Measurements from ENCODE around the gene CKAP2. TPM values are rescaled to one million over a fixed set of nuclear protein-coding genes. Genes with fewer than 3 reads are reported as not detected.
"Not testable (repeated sequence)": the region's sequence is repeated elsewhere in the genome, so short reads cannot be mapped to it uniquely, and the experiment has no call there.

The CKAP2 gene
- total RNA-seq, 1 experiment from 2014 or later = 32.3 TPM

DNA sequence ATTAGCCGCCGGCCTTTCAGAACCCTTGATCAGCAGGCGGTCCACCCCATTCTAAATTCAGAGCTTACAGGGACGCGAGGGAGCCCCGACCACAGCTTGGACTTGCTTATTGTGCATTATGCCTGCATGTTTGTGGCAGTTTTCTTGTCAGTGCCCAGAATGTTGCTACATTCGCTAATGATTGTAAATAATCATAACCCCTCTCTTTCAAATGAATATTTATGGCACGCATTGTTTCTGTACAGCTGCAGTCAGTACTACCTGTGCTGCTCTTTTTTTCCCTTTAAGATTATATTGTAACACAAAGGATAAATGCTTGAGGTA is 4.5 kb upstream of the CKAP2 start:
- no peak for DNase-seq (ENCODE audit: extremely low read depth, low read depth)

DNA sequence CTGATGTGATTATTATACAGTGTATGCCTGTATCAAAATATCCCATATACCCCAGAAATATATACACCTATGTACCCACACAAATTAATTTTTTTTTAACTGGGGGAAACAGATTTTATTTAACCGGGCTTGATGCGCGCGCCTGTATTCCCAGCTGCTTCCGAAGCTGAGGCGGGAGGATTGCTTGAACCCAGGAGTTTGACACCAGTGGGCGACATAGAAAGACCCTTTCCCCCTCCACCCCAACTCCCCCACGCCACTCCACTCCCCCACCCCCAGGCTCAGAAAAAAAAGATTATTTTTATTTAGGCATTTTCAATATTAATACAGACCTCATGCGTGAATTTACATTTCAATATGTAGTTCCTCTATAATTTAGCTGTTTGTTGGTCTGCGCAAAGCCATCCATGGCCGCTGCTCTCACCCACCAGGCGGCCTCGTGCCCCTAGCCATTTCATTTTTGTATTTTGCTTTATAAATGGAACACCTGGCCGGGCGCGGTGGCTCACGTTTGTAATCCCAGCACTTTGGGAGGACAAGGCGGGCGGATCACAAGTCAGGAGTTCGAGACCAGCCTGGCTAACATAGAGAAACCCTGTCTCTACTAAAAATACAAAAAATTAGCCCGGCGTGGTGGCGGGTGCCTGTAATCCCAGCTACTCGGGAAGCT is 4.0 kb upstream of the CKAP2 start:
- DNase-seq (ENCODE audit: extremely low read depth, low read depth) = no peak

GRCh38 chr13:52452470-52452869 is 2.8 kb upstream of the CKAP2 start:
- DNase-seq (ENCODE audit: extremely low read depth, low read depth) = no peak

DNA sequence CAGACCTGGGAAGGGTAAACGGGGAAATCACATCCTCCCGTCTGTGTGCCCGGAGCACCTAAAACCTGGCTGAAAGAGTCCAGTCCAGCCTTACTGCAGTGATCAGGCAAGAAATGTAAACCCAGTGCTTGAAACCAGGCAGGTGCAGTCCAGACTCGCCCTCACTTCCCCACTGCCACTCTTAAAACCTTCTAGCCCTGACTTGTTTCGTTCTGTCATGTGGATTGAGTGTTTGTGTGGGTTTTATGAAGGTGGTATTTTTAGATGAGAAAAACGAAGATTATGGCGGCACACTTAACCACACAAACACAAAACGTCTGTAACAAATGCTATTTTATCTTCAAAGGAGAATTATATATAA is 839 bp upstream of the CKAP2 start:
- DNase-seq (ENCODE audit: extremely low read depth, low read depth) = no peak

DNA sequence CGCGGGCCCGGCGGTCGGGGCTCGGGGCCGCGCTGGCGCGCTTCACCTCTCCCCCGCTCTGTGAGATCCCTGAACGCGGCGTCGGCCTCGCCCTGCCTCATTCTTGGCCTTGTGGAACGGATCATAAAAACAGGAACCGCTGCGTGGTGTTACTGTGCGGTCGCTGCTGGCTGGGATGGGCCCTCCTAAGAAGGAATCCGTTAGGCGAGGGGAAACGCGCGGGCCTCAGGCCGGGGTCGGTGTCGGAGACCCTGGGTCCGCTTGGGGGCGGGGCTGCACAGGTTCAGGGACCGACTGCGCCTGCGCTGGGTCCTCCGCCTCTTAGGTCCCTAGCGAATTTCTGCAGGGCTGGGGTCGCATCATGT is 381 bp downstream of the CKAP2 start:
- peak; percentile 43 for DNase-seq (ENCODE audit: extremely low read depth, low read depth)

- DNase-seq (ENCODE audit: extremely low read depth, low read depth) = no peak
Observed at GRCh38 chr13:52459668-52460067, 4.4 kb downstream of the CKAP2 start.

- no peak for DNase-seq (ENCODE audit: extremely low read depth, low read depth)
Observed at GRCh38 chr13:52461265-52461664, 6.0 kb downstream of the CKAP2 start.

DNA sequence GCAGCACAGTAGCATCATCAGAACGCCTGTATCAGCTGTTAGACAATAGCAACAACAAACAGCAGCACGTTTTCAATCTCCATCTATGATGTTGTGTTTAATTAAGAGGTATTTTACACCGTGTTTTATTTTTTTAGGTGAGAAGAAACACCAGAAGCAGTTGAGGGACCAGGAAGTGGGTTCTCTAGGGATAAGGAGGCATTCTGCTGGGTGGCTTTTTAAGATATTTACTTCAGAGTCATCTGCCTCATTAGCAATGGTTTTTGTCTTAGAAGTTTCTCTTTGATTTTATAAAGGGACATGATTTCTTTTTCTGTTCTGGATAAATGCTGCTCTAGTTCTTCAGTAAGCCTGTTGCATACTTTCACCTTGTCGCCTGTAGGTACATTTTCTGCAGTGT is 8.2 kb downstream of the CKAP2 start:
- DNase-seq (ENCODE audit: extremely low read depth, low read depth) = no peak

GRCh38 chr13:52468487-52468886 is 13.2 kb downstream of the CKAP2 start:
- not testable (repeated sequence) for DNase-seq (ENCODE audit: extremely low read depth, low read depth)

DNA sequence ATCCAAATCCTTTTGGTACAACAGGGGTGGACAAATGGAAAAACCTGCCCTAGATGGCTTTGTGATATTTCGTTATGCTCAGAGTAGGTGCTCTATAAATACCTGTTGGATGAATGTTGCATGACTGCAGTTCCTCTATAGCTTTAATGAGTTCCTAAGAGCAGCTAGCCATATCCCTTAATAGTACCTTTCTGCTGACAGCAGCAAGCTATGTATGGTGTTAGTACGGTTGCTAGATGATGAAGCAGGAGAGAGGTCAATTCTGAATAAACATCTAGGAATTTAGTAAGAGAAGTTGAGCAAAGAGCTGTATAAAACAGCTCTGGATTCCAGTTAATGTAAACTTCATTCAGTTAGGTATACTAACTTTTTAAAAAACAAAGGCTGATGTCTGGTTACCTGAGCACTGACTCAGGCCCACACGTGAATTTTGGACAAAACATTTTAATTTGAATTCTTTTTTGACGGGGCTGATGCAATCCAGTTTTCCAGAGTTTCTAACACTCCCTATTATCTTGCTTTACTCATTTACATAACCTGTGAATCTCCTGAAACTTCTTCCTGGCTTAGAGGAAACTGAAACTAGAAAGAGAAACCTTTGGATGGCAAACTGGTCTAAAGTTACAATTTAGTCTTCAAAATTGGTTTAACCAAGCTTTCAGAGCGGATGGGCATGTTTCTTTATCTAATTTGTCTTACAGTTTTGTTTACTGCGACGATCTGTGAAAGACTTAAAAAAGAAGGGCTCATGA is 25.6 kb downstream of the CKAP2 start:
- not testable (repeated sequence) for DNase-seq (ENCODE audit: extremely low read depth, low read depth)

DNA sequence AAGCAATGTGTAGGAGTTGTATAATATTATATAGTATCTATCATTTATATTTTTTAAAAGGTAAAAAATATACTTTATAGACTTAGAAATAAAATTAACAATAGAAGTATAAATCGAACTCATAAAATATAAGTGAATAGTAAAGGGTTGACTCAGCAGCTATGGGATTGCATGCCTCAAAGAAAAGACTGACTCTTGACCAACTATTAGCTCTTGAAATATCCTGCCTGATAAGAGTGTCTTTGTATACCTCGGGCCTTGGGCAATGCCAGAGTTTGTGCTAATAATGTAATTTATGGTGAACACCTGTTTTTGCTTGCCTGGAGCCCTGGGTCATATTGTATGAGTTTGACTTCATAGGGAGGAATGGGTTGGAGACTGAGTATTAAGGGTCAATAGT is 31.8 kb downstream of the CKAP2 start:
- DNase-seq (ENCODE audit: extremely low read depth, low read depth) = not testable (repeated sequence)

DNA sequence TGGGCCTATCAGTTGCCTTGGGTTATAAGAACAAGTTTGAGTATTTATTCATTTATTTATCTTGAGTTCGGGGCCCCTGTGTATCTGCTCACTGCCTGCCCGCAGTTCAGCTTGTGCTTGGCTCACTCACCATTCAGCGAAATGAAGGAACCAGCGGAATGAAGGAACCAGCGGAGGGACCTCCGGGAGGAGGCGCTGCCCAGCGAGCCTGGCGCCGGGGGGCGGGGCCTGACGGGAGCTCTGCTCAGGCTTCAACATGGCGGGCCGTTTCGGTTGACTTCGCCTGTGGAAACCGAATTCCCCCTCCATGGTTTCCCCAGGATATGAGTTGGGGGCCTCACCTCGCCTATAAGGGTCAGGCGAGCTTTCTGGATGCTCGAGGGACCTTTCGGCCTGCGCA is 33.5 kb downstream of the CKAP2 start:
- not testable (repeated sequence) for DNase-seq (ENCODE audit: extremely low read depth, low read depth)

DNA sequence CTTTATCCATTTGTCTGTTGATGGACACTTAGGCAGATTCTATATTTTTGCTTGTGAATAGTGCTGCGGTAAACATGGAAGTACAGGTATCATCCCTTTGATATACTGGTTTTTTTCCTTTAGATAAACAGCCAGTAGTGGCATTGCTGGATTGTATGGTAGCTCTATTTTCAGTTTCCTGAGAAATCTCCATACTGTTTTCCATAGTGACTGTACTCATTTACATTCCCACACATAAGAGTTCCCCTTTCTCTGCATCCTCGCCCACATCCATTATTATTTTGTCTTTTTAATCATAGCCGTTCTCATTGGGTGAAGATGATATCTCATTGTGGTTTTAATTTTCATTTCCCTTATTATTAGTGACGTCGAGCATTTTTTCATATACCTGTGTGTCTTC is 35.7 kb downstream of the CKAP2 start:
- DNase-seq (ENCODE audit: extremely low read depth, low read depth) = not testable (repeated sequence)

DNA sequence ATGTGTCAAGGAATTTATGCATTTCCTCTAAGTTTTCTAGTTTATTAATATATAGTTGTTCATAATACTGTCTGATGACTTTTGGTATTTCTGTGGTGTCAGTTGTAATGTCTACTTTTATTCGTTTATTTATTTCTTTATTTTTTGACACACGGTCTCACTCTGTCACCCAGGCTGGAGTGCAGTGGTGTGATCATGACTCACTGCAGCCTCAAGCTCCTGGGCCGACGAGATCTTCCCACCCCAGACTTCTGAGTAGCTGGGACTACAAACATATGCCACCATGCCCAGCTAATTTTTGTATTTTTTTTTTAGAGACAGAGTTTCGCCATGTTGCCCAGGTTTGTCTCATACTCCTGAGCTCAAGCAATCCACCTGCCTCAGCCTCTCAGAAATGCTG is 39.0 kb downstream of the CKAP2 start:
- not testable (repeated sequence) for DNase-seq (ENCODE audit: extremely low read depth, low read depth)

DNA sequence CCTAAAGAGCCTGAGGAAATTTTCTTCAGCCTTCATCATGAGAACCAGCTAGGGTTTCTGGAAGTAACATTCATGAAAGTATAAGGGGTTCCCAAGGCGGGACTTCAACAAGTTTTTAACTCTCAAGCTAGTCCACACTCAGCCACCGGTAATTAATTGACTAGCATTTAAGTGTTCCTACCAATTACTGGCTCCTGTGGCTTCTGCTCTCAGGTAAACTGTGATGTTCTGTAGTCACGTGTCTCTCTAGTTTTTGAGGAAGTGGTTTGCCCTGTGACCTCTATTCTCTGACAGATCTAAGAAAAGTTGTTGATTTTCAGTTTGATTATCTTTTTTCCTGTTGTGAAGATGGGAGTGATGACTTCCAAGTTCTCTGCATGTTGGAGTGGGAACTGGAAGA is 42.7 kb downstream of the CKAP2 start:
- DNase-seq (ENCODE audit: extremely low read depth, low read depth) = not testable (repeated sequence)

GRCh38 chr13:52502277-52502676 is 47.0 kb downstream of the CKAP2 start:
- DNase-seq (ENCODE audit: extremely low read depth, low read depth) = not testable (repeated sequence)

DNA sequence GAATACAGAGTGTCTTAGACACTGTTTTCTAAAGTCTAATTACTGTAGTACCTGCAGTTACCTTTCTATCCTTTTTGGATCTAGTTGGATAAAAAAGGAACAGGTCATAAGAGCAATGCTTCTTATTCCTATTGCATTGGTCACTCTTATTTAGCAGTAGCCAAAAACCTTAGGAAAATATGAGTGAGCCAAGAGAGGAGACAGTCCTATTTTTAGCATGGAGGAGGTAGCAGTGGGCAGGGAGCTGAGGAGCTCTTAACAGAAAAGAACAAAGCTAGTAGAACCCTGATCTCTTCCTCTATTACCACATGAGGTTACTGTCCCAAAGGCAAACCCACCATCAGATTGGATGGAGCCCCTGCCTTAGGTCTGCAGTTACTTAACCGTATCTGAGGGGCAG is 50.6 kb downstream of the CKAP2 start:
- not testable (repeated sequence) for DNase-seq (ENCODE audit: extremely low read depth, low read depth)

DNA sequence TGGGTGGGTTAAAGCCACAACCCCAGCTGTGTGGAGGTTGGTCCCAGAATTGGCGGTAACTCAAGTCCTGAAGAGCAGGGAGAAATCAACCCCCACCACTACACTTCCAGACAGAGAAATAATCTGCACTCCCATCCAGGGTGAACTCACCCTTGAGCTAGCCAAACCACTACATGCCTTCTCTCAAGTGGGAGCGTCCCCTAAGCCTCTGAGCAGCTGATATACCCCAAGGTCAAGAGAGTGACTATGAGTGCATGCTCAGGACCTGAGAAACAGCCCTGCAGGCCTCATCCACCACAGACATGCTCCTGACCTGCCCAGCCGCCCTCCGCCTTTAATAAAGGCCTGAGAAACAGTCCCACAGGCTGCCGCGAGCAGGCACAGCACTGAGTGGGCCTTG is 54.3 kb downstream of the CKAP2 start:
- DNase-seq (ENCODE audit: extremely low read depth, low read depth) = not testable (repeated sequence)

DNA sequence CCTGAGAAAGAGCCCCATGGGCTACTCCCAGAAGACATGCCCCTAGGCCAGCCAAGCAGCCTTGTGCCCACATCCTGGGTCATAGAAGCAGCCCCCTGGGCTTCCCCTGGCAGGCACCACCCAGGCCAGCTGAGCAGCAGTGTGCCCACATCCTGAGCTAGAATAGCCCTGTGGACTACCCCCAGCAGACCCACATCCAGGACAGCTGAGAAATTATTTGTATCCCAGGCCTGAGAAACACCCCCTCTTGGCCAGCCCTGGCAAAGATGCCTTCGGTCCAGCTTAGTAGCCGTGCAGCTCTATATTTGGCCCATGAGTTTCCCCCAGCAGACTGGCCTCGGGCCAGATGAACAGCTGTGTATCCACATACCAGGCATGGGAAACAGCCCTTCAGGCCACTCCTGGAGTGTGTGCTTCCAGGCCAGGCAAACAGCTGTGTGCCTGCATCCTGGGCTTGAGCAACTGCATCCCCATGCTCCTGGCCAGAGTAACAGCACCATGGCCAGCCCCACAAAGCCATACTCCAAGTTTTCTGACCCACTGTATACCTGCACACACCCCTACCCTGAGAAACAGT is 55.0 kb downstream of the CKAP2 start:
- DNase-seq (ENCODE audit: extremely low read depth, low read depth) = not testable (repeated sequence)

DNA sequence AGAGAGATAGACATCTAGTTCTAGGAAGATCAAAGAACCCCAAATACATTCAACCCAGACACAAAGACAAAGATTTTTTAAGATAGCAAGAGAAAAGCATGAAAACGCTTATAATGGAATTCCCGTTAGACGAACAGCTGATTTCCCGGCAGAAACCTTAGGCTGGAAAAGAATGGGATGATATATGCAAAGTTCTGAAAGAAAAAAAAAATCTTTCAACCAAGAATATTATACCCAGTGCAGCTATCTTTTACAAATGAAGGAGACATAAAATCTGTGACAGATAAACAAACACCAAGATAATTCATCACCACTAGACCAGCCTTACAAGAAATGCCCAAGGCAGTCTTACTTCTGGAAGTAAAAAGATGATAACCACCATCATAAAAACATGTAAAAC is 56.3 kb downstream of the CKAP2 start:
- not testable (repeated sequence) for DNase-seq (ENCODE audit: extremely low read depth, low read depth)

DNA sequence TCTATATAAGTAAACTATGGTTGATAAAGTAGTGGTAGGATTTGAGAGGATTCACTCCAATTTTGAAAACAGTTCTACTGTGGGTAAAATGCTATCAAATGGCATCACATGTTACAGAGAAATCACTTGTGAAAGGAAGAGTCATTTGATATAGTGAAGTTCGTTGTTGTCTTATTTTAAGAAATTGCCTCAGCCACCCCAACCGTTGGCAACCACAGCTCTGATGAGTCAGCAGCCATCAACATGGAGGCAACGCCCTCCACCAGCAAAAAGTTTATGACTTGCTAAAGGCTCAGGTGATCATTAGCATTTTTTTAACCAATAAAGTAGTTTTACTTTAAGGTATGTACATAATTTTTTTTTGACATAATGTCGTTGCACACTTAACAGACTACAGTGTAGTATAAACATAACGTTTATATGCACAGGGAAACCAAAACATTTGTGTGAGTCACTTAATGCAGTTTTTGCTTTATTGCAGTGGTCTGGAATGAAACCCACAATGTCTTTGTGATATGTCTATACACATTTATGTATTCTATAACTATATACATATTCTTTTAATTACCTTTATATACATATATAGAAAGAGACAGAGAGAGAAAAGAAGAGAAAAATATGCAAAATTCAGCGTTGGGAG is 58.8 kb downstream of the CKAP2 start:
- DNase-seq (ENCODE audit: extremely low read depth, low read depth) = peak; percentile 5

GRCh38 chr13:52523323-52523722 is 68.0 kb downstream of the CKAP2 start:
- not testable (repeated sequence) for DNase-seq (ENCODE audit: extremely low read depth, low read depth)
